GM18858 (cell line): Measurements from ENCODE around the gene CPVL.

Experiments used
- ATAC-seq: cut with Tn5 transposase; IDR thresholded peaks from one replicate; pipeline ENCODE4 v1.9.1; 2021; ENCODE audit not compliant: unreplicated experiment

The CPVL gene

DNA sequence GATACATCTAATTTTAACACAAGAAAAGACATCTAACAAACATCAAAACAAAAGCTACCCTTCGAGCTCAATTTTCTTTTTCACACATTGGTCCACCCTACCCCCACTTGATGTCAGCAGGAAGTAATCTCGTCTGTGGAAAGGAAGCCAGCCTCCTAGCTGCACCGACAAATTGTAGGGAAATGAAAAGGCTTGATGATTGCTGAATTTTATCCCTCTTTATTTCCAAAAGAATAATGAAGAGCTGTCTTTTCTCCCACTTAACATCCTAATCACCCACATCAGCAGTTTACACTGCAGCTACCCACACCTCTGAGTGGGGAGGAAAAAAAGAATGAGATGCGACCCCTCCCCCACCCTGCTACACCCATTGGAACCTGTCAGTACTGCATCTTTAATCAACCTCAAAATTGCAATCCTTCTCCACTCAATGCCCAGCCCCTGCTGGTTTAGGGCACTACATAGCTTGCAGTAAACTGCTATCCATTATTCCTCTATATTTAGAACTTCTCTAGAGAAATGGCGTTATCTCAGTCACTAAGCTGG is 10.6 kb upstream of the CPVL start:
- no peak for ATAC-seq

DNA sequence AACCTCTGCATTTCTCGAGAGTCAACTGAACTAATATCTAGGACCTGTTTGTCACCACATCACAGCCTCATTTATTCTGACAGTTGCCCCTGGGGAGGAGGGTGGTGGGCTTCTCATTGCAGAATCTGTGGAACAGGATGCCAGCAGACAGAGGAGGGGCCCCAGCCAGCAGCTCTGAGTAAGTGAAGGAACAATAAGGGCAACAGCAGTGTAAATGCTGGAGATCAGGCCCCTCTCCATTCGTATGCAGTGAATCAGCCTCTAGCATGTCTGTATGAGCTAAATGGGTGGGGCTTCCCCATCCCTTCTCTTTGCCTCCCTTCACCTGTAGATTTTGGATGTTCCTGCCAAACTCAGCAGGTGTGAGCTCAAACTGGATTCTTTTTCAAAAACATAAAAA is 7.7 kb upstream of the CPVL start:
- no peak for ATAC-seq

DNA sequence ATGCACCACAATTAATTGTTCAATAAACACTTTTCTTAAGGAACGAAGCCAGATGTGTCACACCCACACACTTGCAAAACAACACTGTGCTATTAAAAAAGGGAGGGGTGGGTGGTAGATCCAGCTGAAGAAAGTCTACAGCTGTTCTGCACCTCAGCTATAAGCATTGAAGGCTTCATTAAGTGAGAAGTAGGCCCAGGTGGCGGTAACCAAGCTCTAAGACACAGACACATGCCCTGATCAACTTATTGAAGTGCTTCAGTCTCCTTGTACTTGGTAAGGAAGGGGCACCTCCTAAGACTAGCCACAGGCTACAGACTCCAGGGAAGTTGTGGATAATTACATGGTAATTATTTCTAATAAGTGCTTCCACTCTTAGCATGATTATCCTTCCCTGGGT is 4.5 kb upstream of the CPVL start:
- no peak for ATAC-seq

DNA sequence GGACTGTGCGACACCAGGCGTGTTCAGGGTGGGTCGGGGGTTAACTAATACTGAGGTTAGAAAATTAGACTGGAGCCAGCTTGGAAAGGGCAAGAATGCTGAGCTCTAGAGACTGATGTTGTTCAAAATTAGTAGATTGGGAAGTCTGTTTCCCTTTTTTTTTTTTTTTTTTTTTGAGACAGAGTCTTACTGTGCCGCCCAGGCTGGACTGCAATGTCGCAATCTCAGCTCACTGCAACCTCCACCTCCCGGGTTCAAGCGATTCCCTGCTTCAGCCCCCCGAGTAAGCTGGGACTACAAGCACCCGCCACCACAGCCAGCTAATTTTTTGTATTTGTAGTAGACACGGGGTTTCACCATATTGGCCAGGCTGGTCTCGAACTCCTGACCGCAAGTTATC is 2.7 kb upstream of the CPVL start:
- ATAC-seq: no peak

DNA sequence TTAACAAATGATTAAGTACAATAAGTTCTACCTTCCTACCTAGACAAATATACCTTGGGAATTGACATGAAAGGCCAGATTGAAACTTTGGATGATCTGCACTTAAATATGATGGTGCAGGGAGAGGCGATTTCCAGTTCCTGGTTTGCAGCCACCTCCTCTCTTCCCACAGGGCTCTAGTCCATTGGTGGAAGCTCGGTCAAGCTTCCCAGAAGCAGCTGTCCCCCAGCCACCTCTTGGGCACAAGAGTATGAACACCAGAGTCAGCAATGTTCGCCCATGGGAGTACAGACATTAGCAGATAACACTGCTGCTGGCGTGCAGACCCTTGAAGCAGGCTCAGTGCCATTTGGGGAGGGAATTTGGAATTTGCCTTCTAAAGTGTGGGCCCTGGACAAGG is 1.5 kb upstream of the CPVL start:
- ATAC-seq: no peak

DNA sequence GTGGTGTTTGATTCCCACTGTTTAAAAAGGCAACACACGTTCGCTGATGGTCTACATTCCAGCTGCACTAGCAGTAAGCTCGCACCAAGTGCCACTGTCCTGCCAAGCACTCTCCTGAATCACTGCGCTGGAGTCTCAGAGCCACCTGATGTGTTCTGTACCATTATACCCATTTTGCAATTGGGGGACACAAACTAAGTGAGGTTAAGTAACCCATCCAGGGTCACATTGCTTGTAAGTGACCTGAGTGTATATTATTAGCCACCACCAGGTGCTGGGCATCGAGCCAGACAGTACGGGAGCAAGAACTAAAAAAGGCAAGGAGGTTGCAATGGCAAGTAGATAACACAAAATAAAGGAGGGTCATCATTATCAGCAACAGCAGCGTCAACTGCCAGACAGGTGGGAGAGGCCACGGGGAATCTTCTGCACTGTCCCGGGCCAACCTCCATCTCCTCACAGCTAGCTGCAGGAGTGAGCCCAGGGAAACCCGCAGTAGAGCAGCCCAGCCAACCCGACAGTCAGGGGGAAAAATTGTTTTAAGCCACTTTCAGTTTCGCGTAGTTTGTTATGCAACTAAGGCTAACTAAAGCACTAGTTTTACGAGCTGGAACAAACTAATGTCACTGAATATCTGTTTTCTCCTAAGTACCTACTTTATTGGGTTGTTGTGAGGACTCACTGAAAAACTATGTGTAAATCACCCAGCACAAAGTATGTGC is 712 bp upstream of the CPVL start:
- no peak for ATAC-seq

DNA sequence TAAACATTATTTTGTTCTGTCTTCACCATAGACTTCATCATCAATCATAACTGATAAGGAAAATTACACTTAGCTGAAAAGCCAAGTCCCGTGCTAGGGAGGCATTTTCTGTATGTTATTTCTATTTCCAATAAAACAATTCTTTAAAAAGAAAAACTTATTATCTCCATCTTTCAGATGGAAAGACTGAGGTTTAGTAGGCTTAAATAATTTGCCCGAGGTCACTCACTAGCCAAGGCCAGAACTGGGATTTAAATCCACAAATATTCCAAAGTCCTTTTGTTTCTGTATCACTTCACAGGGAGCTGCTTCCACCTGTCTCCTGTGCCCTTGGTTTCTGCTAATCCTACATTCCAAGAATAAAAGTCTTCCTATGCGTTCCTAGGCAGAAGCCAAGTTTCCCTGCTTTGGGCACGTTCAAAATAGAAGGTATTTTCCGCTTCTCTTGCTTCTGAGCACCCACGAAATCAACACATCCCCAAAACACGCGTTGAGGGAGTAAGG is 732 bp downstream of the CPVL start:
- ATAC-seq: no peak

DNA sequence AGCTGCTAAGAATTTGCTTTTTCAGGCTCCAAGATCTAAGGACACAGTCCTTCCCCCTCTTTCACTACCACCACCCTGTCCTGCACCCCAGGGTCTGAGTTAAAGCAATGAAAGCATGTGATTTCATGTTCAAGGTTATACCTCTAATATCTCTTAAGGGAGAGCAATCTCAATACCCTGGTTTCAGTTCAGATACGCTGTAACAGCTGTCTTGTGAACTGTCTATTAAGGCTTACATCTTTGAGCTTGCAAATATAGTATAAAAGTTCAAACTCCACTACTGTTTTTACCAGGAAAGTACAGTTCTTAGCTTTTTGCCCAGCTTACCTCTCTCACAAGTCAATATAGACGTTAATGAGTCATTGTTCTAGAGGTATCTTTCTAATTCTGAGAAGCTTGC is 2.6 kb downstream of the CPVL start:
- ATAC-seq: no peak

DNA sequence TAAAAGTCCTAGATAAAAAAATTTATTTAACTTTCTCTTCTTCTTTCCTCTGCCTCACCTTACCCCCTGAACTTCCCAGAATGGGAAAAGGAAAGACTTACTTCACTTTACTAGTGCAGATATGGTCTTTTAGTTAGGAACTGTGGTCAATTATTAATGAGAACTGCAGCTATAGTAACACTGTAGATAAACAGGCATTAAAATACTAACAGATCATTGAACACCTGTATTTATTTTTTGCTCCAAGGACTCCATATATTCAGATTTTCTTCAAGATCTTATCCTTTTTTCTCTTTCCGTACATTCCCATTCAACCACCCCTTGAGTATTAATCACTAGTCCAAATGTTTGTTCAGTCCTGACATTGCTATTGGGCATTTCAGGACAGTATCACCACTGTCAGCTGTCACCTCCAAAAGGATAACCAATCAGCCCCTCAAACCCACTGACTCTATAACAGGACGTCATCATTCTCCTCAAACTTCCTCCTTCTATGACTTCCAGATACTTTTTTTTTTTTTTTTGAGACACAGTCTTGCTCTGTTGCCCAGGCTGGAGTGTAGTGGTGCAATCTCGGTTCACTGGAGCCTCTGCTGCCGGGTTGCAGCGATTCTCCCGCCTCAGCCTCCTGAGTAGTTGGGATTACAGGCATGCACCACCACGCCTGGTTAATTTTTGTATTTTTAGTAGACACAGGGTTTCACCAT is 4.2 kb downstream of the CPVL start:
- ATAC-seq: no peak

DNA sequence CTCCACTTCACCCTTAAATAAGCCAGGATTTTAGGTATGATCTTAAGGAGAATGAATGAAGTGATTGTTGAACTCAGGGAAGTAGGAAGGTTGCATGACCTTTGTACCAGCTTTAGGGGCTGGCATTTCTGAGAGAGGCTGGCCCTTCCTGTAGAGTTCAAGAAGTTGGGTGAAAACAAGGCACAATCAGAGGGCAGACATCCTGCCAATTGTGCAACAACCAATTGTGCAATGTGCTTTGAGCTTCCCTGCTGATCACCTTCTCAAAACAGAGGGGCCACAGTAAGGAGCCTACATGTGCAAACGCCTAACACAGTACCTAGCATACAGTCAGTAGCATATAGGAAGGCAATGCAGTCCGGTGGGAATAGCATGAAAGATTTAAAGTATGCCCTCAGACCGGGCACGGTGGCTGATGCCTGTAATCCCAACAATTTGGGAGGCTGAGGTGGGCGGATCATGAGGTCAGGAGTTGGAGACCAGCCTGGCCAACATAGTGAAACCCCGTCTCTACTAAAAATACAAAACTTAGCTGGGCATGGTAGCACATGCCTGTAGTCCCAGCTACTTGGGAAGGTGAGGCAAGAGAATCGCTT is 5.4 kb downstream of the CPVL start:
- ATAC-seq: no peak

DNA sequence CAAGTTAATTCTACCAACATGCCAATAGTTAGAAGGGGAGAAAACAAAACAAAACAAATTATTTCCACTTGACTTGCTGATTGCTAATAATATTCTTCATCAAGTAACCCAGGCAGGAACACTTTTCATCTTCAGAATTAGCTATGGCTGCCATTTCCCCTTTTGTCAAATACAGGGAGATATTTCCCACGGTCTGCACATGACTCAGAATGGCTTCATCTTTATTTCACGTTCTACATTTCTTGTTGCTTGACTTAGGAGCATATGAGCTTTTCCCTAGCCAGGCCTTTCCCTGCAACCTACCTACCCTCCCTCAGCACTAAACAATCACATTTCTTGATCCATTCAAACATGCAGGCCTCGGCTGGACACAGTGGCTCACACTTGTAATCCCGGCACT is 6.5 kb downstream of the CPVL start:
- no peak for ATAC-seq

DNA sequence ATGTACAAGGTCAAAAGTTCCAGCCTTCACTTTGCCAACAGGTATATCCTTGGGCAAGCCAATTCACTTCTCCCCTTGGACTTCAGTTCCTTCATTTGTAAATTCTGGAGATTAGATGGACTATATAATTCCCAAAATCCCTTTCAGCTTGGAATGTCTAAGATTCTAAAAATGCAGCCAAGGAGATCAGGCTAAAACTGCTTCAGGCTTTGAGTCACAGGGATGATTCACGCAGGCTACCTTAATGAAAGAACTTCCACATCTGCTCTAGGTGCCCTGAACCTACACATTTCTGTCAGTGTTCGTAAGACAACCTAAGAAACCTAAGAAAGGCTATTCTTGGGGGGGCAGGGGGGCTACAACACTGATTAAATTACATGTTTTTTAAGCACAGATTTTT is 7.1 kb downstream of the CPVL start:
- no peak for ATAC-seq

DNA sequence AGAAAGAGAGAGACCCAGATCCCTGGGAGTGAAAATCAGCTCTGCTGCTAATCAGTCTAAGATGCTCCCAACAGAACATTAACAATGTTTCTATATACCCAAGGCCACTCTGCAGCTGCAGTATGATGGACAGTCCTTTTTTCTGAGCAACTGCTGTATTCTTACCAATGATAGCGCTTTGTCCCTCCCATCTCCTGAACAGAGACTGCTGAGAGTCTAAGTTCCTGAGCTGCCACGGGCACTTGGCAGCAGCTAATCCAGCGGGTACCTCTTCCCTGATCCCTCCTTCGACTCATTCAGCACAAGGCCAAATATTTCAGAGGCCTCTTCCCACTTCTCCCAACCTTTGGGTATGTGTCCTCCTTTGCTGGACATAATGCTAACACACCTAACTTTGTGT is 7.7 kb downstream of the CPVL start:
- no peak for ATAC-seq

DNA sequence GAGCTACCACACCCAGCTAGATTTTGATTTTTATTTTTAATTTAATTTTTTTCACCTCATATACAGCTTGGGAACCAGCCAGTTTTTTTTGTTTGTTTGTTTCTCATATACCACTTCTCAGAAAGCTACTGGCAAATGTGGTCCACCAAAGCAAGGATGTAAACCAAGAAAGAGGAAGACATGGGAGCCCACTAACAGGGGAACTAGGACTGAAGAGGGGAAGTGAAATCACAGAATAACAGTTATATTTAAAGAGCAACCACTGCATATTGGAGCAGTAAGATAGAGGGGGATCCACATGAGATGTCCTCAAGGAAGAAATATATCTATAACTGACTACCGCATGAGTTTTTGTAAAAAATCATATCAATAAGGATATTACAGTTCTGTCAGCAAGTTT is 10.5 kb downstream of the CPVL start:
- ATAC-seq: no peak

DNA sequence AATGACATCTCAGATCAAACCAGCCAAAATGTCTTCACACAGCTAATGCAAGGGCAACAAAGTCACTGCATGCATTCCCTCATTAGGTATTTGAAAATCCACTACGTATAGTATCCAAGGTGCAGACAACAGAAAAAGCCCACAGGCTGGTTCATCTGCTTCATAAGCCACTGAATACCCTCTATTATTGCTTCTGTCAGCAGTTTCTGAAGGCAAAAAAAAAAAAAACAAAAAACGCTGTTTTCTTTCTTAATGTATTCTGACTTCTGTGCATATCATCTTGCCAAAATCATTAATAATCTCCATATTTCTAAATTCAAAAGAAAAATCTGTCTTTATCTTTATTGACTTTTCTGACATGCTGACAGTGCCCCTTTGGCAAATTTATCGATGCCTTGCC is 13.4 kb downstream of the CPVL start:
- no peak for ATAC-seq

DNA sequence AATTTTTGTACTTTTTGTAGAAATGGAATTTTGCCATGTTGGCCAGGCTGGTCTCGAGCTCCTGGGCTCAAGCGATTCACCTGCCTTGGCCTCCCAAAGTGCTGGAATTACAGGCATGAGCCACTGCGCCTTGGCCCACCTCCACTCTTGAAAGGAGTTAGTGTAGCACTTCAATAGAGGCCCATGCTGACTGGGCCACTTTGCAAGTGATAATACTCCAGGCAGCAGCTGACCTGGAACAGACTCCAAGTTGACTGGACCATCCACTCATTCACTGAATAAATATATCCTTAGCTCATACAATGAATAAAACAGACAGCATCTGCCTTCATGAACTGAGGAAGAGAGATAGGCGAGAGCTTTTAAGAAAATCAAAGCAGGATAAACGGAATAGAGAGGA is 14.7 kb downstream of the CPVL start:
- no peak for ATAC-seq

DNA sequence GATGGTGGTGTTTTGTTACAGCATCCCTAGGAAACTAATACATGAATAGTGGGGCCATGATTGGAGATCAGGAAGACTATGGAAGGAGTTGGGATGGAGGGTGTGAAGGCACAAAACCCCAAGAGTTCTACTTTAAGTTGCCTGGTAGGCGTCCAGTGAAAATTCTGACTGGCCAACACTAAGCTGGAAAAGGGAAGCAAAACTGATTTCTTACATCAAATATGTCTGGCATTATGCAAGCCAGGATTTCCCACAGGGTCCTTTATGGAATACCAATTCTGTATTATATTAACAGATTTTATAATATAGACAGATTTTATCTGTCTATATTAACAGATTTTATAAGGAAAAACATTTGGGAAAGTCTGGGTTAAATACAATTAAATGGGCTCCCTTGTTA is 16.2 kb downstream of the CPVL start:
- no peak for ATAC-seq

DNA sequence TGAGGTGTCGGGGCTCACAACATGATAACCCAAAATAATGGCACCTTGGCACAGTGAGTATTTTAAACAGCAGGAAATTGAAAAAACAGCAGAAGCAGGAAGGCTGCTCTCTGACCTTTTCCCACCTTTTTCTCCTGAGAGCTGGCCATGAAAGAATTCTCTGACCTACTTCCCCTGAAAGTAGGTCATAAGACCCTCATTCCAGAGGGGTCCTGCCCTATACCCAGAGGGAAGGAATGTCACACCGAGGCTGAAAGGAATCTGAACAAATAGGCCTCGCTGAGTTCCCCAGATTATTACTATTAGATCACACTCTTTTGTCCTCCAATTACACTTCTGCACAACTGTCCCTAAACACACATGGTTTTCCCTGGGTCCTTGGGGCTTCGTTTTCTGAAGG is 18.8 kb downstream of the CPVL start:
- ATAC-seq: no peak

DNA sequence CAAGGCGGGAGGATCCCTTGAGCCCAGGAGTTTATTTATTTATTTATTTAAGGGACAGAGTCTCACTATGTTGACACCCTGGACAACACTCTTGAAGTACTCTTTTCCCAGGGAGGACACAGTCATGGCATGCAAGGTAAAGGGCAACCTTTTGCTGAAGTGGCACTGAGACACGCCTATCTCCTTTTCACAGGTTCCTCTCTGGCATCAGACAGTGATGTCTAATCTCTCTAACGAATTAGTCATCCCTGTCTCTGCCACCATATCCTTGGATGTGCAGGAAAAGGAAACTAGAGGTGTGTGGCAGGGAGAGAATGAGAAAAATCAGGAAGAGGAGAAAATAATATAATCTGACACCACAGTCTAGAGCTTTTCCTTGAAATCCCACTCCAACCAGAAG is 19.5 kb downstream of the CPVL start:
- ATAC-seq: no peak

DNA sequence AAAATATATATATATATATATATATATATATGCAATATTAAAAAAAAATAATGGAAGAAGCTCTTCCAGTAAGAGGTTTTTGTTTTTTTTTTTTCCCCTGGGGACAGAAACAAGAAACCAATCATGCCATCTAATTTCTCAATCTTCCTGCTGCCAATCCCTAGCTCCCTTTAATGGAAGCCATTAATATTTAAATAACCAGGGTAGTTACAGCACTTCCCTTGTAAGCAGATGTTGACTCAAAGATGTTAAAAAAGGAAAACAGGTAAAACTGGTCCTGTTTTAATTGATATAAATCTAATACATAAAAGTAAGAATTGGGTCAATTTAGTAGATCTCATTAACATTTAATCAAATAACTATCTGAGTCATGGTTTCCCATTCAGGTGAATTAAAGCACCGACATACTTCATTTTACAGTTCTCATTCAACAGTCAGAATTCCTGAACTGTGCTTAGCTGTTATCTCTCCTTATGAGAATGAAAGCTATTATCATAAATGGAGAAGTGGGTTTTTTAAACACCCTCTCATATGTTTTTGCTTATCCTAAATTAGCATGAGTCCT is 22.6 kb downstream of the CPVL start:
- no peak for ATAC-seq

DNA sequence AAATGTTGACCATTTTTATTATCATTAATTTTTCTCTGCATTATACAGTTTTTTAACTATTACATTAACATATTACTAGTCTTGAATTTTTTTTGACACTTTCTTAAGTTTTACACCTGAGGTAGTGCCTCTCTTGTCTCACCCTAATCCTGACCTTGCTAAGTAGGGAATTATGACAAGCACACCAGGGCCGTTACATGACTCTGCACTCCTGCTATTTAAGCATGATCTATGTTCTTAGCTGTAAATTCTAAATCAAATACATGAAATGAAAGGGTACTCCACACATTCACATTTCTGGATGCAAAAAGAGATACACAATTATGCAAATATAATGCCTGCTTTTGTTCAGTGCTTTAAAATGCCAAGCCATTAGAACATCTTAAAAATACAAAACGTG is 23.6 kb downstream of the CPVL start:
- ATAC-seq: no peak

DNA sequence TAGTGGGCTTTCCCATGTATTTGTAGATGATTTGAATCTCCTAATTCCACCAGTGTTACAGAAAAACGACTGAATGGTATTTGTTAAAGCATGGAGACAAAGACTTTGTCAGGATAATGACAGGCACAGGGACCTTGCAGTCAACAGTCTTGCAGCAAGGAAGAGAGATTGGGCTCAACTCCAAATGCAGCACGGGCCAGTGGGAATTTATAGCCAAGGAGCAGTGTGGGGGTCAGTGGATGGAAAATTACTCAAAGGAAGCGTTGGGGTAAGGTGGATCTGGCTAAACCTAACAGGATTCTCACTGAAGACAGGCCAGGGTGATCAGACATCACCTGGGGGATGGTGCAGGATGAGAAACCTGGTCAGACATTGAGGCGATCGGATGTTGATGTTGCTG is 24.3 kb downstream of the CPVL start:
- ATAC-seq: no peak
